SK-N-SH treated with all-trans-retinoic acid at 6 μM for 48 hours (cell line): Measurements from ENCODE around the gene EPHB2.

Experiments
- ATAC-seq: fragments of 200-7000 bp; cut with Tn5 transposase; 3 replicates; pipeline ENCODE4 v1.9.1; 2020; ENCODE audit warnings: mild to moderate bottlenecking, moderate library complexity
- ARNTL ChIP-seq: fragments of 450-650 bp; formaldehyde crosslinking; IDR thresholded peaks from 2 replicates; pipeline ENCODE4 v1.5.0; 2020; ENCODE audit warnings: low read depth, mild to moderate bottlenecking, moderate library complexity, borderline replicate concordance
- BACH2 ChIP-seq: fragments of 250-450 bp; sonication (Bioruptor Pico); IDR thresholded peaks from 2 replicates; pipeline ENCODE4 v1.9.0; 2021; ENCODE audit warnings: mild to moderate bottlenecking, borderline replicate concordance
- CSDC2 ChIP-seq: fragments of 250-450 bp; sonication (Bioruptor Pico); IDR thresholded peaks from 2 replicates; pipeline ENCODE4 v1.5.0; 2020; ENCODE audit warnings: mild to moderate bottlenecking, moderate library complexity
- CSRNP3 ChIP-seq: fragments of 250-450 bp; sonication (Bioruptor Pico); IDR thresholded peaks from 2 replicates; pipeline ENCODE4 v1.5.1; 2021; ENCODE audit warnings: mild to moderate bottlenecking, moderate library complexity
- ESRRG ChIP-seq: fragments of 250-450 bp; sonication (Bioruptor Pico); IDR thresholded peaks from 2 replicates; pipeline ENCODE4 v1.6.1; 2021; ENCODE audit warnings: mild to moderate bottlenecking
- GLIS3 ChIP-seq: fragments of 250-450 bp; sonication (Bioruptor Pico); IDR thresholded peaks from 2 replicates; pipeline ENCODE4 v1.5.0; 2020; ENCODE audit warnings: mild to moderate bottlenecking, moderate library complexity
- ISL1 ChIP-seq: fragments of 250-450 bp; sonication (Bioruptor Pico); IDR thresholded peaks from 2 replicates; pipeline ENCODE4 v2.1.2; 2022; ENCODE audit warnings: mild to moderate bottlenecking, moderate library complexity
- OSR1 ChIP-seq: fragments of 250-450 bp; sonication (Bioruptor Pico); IDR thresholded peaks from 2 replicates; pipeline ENCODE4 v1.8.0; 2022; ENCODE audit warnings: moderate library complexity, mild to moderate bottlenecking, inconsistent platforms
- PPARA ChIP-seq: fragments of 250-450 bp; sonication (Bioruptor Pico); IDR thresholded peaks from 2 replicates; pipeline ENCODE4 v1.5.0; 2020; ENCODE audit warnings: mild to moderate bottlenecking, borderline replicate concordance
- RARB ChIP-seq: fragments of 250-450 bp; sonication (Bioruptor Pico); IDR thresholded peaks from 2 replicates; pipeline ENCODE4 v1.8.0; 2021; ENCODE audit warnings: mild to moderate bottlenecking, moderate library complexity
- SNAI2 ChIP-seq: fragments of 250-450 bp; sonication (Bioruptor Pico); IDR thresholded peaks from 2 replicates; pipeline ENCODE4 v1.5.0; 2020; ENCODE audit warnings: mild to moderate bottlenecking, moderate library complexity
- TCF4 ChIP-seq: fragments of 250-450 bp; sonication (Bioruptor Pico); IDR thresholded peaks from 2 replicates; pipeline ENCODE4 v1.8.0; 2021; ENCODE audit warnings: mild to moderate bottlenecking, moderate library complexity, borderline replicate concordance
- TOX ChIP-seq: fragments of 250-450 bp; sonication (Bioruptor Pico); IDR thresholded peaks from 2 replicates; pipeline ENCODE4 v1.8.0; 2021; ENCODE audit warnings: mild to moderate bottlenecking, moderate library complexity, borderline replicate concordance
- ZC3H10 ChIP-seq: fragments of 250-450 bp; sonication (Bioruptor Pico); IDR thresholded peaks from 2 replicates; pipeline ENCODE4 v1.5.1; 2021; ENCODE audit warnings: mild to moderate bottlenecking, moderate library complexity
- ZFP3 ChIP-seq: fragments of 250-450 bp; sonication (Bioruptor Pico); IDR thresholded peaks from 2 replicates; pipeline ENCODE4 v1.5.0; 2020; ENCODE audit warnings: mild to moderate bottlenecking, moderate library complexity
- ZFP30 ChIP-seq: fragments of 450-650 bp; formaldehyde crosslinking; IDR thresholded peaks from 2 replicates; pipeline ENCODE4 v1.5.0; 2022; ENCODE audit warnings: mild to moderate bottlenecking, moderate library complexity
- ZNF565 ChIP-seq: fragments of 450-650 bp; formaldehyde crosslinking; conservative IDR thresholded peaks from 2 replicates; pipeline ENCODE4 v1.5.0; 2020; ENCODE audit warnings: low read depth, mild to moderate bottlenecking, moderate library complexity
- ZNF70 ChIP-seq: fragments of 450-650 bp; formaldehyde crosslinking; IDR thresholded peaks from 2 replicates; pipeline ENCODE4 v1.5.0; 2020; ENCODE audit warnings: mild to moderate bottlenecking, moderate library complexity
- TF ChIP-seq, protein P1 (sequence below): fragments of 250-450 bp; sonication (Bioruptor Pico); IDR thresholded peaks from 2 replicates; pipeline ENCODE4 v1.5.0; 2020; ENCODE audit warnings: mild to moderate bottlenecking, moderate library complexity
- TF ChIP-seq, protein P2 (sequence below): fragments of 250-450 bp; sonication (Bioruptor Pico); IDR thresholded peaks from 2 replicates; pipeline ENCODE4 v1.8.0; 2021; ENCODE audit warnings: low read depth, mild to moderate bottlenecking, moderate library complexity, borderline replicate concordance
- TF ChIP-seq, protein P3 (sequence below): fragments of 250-450 bp; sonication (Bioruptor Pico); IDR thresholded peaks from 2 replicates; pipeline ENCODE4 v1.8.0; 2020; ENCODE audit warnings: mild to moderate bottlenecking, moderate library complexity, borderline replicate concordance
- TF ChIP-seq, protein P4 (sequence below): fragments of 250-450 bp; sonication (Bioruptor Pico); IDR thresholded peaks from 2 replicates; pipeline ENCODE4 v1.5.1; 2020; ENCODE audit warnings: low read depth, mild to moderate bottlenecking, moderate library complexity

Gene EPHB2

DNA sequence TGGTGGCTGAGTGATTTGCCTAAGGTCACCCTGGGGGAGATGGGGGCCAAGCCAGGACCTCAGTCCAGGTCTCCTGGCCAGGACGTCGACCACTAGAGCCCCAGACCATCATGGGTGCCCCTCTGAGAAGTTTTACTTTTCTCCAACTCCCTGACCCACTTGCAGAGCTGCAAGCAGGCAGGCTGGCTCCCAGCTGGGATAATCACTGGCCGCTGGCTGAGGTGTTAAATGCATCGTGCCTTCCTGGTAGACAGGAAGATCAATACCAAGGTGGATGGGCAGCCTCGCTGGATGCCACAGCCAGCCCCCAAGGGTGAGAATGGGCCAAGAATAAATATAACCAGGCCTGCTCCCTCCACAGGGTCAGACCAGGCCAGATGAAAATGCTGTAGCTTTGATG lies 106.2 kb downstream of the EPHB2 start:
- no peak for ATAC-seq

GRCh38 chr1:22817462-22817861 lies 106.8 kb downstream of the EPHB2 start:
- ATAC-seq, result no peak
- TF ChIP-seq ISL1 (CRISPR knock-in tag) (no peak), OSR1 (CRISPR knock-in tag) (no peak), RARB (CRISPR knock-in tag) (no peak), CSRNP3 (no peak), TOX (CRISPR knock-in tag) (no peak), SNAI2 (CRISPR knock-in tag) (no peak), BACH2 (CRISPR knock-in tag) (no peak), ZFP30 (CRISPR knock-in tag) (no peak)

More for the DNA sequence above, 106.2 kb downstream of the EPHB2 start:
- no peak for TF ChIP-seq ZNF565
- TF ChIP-seq SNAI2 (CRISPR knock-in tag), result no peak
- TF ChIP-seq ZC3H10 (CRISPR knock-in tag), result no peak
- TF ChIP-seq ZFP3 (CRISPR knock-in tag), result no peak
- no peak for TF ChIP-seq BACH2 (CRISPR knock-in tag)
- TF ChIP-seq ISL1 (CRISPR knock-in tag), result no peak

GRCh38 chr1:22818061-22818770 lies 107.6 kb downstream of the EPHB2 start:
- TF ChIP-seq ZNF70 (CRISPR knock-in tag) (no peak), ESRRG (no peak), PPARA (CRISPR knock-in tag) (no peak), ZFP30 (CRISPR knock-in tag) (no peak), OSR1 (CRISPR knock-in tag) (no peak)
- ATAC-seq, result no peak

DNA sequence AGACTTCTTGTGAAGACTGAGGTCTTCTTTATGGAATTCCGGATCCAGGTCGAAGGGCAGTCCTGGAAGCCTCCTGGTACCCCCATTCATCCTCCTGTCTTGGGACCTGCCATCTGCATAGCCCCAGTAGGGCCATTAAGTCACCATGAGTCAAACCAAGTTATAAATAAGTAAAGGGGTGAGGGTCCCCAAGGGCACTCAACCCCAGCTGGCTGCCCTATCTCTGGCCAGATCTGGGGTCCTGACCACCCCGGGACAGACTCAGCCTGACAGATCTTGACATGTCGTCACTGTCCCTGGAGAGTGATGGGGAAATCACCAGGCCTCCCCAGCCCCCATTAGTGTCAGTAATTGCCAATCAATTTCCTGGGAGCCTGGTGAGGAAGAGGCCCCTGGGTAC lies 108.7 kb downstream of the EPHB2 start:
- no peak for TF ChIP-seq ISL1 (CRISPR knock-in tag)
- no peak for TF ChIP-seq ZFP30 (CRISPR knock-in tag)
- no peak for TF ChIP-seq TOX (CRISPR knock-in tag)
- no peak for TF ChIP-seq ZNF565
- ATAC-seq, result no peak

DNA sequence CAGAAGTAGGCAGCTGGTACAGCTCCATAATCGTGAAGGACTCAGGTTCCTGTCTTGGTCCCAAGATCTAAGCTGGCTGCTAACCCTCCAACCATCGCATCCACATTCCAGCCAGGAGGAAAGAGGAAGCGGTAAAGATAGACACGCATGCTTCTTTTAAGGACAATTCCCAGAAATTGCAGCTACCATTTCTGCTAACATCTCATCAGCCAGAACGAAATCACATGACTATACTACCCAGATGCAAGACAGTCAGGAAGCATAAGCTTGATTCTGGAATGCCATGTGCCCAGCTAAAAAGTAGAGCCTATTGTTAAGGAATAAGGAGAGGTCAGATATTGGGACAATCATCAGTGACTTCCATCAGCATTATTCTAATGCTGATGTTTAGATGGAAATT lies 110.4 kb downstream of the EPHB2 start:
- TF ChIP-seq BACH2 (CRISPR knock-in tag), result no peak
- no peak for TF ChIP-seq RARB (CRISPR knock-in tag)
- TF ChIP-seq ZNF70 (CRISPR knock-in tag), result no peak
- TF ChIP-seq ZFP30 (CRISPR knock-in tag), result no peak
- TF ChIP-seq, protein P1, sequence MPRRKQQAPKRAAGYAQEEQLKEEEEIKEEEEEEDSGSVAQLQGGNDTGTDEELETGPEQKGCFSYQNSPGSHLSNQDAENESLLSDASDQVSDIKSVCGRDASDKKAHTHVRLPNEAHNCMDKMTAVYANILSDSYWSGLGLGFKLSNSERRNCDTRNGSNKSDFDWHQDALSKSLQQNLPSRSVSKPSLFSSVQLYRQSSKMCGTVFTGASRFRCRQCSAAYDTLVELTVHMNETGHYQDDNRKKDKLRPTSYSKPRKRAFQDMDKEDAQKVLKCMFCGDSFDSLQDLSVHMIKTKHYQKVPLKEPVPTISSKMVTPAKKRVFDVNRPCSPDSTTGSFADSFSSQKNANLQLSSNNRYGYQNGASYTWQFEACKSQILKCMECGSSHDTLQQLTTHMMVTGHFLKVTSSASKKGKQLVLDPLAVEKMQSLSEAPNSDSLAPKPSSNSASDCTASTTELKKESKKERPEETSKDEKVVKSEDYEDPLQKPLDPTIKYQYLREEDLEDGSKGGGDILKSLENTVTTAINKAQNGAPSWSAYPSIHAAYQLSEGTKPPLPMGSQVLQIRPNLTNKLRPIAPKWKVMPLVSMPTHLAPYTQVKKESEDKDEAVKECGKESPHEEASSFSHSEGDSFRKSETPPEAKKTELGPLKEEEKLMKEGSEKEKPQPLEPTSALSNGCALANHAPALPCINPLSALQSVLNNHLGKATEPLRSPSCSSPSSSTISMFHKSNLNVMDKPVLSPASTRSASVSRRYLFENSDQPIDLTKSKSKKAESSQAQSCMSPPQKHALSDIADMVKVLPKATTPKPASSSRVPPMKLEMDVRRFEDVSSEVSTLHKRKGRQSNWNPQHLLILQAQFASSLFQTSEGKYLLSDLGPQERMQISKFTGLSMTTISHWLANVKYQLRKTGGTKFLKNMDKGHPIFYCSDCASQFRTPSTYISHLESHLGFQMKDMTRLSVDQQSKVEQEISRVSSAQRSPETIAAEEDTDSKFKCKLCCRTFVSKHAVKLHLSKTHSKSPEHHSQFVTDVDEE (CRISPR knock-in tag), result no peak
- TF ChIP-seq, protein P2, sequence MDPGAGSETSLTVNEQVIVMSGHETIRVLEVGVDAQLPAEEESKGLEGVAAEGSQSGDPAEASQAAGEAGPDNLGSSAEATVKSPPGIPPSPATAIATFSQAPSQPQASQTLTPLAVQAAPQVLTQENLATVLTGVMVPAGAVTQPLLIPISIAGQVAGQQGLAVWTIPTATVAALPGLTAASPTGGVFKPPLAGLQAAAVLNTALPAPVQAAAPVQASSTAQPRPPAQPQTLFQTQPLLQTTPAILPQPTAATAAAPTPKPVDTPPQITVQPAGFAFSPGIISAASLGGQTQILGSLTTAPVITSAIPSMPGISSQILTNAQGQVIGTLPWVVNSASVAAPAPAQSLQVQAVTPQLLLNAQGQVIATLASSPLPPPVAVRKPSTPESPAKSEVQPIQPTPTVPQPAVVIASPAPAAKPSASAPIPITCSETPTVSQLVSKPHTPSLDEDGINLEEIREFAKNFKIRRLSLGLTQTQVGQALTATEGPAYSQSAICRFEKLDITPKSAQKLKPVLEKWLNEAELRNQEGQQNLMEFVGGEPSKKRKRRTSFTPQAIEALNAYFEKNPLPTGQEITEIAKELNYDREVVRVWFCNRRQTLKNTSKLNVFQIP (CRISPR knock-in tag), result no peak
- TF ChIP-seq CSRNP3, result no peak
- TF ChIP-seq ARNTL, result no peak
- no peak for TF ChIP-seq OSR1 (CRISPR knock-in tag)
- TF ChIP-seq GLIS3, result no peak
- TF ChIP-seq SNAI2 (CRISPR knock-in tag), result no peak
- no peak for TF ChIP-seq ESRRG
- TF ChIP-seq ZC3H10 (CRISPR knock-in tag), result no peak
- no peak for TF ChIP-seq ISL1 (CRISPR knock-in tag)
- TF ChIP-seq TCF4 (CRISPR knock-in tag), result no peak
- TF ChIP-seq, protein P3, sequence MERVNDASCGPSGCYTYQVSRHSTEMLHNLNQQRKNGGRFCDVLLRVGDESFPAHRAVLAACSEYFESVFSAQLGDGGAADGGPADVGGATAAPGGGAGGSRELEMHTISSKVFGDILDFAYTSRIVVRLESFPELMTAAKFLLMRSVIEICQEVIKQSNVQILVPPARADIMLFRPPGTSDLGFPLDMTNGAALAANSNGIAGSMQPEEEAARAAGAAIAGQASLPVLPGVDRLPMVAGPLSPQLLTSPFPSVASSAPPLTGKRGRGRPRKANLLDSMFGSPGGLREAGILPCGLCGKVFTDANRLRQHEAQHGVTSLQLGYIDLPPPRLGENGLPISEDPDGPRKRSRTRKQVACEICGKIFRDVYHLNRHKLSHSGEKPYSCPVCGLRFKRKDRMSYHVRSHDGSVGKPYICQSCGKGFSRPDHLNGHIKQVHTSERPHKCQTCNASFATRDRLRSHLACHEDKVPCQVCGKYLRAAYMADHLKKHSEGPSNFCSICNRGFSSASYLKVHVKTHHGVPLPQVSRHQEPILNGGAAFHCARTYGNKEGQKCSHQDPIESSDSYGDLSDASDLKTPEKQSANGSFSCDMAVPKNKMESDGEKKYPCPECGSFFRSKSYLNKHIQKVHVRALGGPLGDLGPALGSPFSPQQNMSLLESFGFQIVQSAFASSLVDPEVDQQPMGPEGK (CRISPR knock-in tag), result no peak
- no peak for TF ChIP-seq TOX (CRISPR knock-in tag)
- TF ChIP-seq ZNF565, result no peak
- TF ChIP-seq, protein P4, sequence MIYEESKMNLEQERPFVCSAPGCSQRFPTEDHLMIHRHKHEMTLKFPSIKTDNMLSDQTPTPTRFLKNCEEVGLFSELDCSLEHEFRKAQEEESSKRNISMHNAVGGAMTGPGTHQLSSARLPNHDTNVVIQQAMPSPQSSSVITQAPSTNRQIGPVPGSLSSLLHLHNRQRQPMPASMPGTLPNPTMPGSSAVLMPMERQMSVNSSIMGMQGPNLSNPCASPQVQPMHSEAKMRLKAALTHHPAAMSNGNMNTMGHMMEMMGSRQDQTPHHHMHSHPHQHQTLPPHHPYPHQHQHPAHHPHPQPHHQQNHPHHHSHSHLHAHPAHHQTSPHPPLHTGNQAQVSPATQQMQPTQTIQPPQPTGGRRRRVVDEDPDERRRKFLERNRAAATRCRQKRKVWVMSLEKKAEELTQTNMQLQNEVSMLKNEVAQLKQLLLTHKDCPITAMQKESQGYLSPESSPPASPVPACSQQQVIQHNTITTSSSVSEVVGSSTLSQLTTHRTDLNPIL (CRISPR knock-in tag), result no peak
- no peak for TF ChIP-seq CSDC2 (CRISPR knock-in tag)

More for the DNA sequence above, 110.4 kb downstream of the EPHB2 start:
- ATAC-seq, result no peak
